WI38 (cell line): ENCODE results near the gene AP1G1.

ENCODE experiments used
- H3K4me3 ChIP-seq: 2 replicates; pipeline ENCODE4 v1.5.1; 2011; ENCODE audit warnings: low read depth, mild to moderate bottlenecking, control low read depth, low read length
- TF ChIP-seq, protein P1 (sequence below): IDR thresholded peaks from 2 replicates; pipeline ENCODE4 v1.5.1; 2012; ENCODE audit warnings: low read depth, mild to moderate bottlenecking, control low read depth, low read length

Gene AP1G1

DNA sequence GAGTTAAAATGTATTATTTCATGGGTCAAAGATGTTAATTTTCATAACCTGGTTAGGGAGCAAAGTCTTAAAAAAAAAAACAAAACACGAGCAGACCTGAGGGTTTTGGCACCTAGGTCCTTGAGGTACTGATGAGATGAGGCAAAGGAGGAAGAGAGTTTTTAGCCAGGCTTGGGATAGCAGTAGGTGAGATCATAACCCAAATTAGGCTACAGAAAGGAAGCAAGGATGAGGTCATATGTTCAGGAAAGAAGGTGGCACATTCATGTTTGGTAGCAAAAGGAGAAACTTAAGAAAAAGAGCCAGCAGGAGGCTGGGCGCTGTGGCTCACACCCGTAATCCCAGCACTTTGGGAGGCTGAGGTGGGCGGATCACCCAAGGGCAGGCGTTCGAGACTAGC is 40.0 kb upstream of the AP1G1 start:
- TF ChIP-seq, protein P1, sequence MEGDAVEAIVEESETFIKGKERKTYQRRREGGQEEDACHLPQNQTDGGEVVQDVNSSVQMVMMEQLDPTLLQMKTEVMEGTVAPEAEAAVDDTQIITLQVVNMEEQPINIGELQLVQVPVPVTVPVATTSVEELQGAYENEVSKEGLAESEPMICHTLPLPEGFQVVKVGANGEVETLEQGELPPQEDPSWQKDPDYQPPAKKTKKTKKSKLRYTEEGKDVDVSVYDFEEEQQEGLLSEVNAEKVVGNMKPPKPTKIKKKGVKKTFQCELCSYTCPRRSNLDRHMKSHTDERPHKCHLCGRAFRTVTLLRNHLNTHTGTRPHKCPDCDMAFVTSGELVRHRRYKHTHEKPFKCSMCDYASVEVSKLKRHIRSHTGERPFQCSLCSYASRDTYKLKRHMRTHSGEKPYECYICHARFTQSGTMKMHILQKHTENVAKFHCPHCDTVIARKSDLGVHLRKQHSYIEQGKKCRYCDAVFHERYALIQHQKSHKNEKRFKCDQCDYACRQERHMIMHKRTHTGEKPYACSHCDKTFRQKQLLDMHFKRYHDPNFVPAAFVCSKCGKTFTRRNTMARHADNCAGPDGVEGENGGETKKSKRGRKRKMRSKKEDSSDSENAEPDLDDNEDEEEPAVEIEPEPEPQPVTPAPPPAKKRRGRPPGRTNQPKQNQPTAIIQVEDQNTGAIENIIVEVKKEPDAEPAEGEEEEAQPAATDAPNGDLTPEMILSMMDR = no peak
- H3K4me3 ChIP-seq = no peak overlapping the region

DNA sequence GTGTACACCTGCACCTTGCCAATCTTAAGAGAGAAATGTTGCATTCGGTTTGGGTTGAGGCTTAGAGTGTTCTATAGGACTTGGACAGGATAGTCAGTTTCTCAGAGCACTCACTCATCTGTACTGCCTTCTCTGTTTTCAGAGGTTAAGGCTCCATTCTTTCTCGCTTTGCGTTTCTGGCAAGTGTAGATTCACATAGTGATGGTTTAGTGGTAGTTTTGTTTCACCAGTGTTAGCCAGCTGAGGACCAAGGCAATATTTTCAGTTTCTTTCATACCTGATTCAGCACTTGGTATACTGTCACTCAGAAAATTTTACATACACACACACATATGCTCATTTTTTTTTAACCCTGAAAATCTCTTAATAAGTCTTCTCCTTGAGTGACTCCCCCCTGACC is 38.5 kb upstream of the AP1G1 start:
- TF ChIP-seq, protein P1 = no peak
- H3K4me3 ChIP-seq = peak overlapping the region; percentile 99

DNA sequence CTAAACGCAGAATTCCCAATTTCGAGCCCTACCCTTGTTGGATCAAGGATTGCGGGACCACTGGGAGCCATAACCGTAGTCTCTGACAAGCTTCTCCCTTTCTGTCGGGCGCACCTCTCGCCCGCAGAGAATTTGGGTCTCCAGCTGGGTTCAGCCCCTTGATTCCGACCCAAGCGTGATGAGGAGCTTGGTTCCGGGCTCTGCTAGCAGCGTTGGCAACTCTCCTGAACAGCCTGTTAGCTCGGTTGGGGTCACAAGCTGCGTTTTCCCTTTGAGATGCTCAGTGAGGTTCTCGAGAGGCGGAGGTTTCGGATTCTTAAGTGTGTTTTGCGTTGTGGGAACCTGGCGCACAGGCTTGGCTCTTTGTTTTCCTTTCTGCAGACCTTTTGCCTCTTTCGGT is 37.8 kb upstream of the AP1G1 start:
- H3K4me3 ChIP-seq = peak overlapping the region; percentile 99
- TF ChIP-seq, protein P1 = no peak

DNA sequence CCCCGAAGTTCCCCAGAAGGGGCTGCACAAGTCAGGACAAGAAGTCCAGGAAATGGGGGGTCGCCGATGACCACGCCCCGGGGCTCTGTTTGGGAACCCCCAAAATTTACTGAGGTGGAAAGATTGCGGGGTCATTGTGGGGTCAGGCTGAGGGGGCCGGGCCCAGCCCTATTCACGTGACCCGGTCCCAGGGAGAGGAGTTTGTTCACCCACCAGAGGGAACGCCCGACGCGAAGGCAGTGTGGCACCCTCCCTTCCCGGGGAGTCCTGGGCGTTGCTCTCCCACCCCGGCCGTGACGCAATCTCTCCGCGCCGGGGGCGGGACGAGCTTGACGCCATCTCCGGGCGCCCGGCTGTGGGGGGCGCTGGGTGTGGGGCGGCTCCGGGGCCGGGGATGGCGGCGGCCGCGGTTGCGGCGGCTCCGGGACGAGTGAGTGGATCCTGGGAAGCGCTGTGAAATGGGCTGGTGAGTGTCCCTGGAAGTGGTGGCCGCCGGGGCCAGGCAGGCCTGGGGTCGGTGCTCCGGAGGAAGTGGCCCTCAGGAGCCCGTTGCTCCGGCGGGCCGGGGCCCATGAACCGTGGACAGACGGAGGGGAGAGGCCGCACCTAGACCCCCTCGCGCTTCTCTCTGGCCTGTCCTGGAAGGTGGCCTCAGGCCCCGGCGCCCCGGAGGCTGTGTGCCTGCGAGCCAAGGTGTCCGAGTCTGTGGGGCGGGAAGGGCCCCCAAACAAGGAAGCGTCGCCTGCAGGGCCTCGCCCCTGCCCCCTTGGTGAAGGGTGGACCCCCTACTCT is 37.2 kb upstream of the AP1G1 start, which contains the start of gene ATXN1L:
ATXN1L (plus strand) TSS at position 338 of the 792 bp plus-strand sequence. CDS start 3,765 bp downstream, outside the sequence.
- H3K4me3 ChIP-seq = peak within 1 kb of the TSS; percentile 99
- TF ChIP-seq, protein P1 = no peak

DNA sequence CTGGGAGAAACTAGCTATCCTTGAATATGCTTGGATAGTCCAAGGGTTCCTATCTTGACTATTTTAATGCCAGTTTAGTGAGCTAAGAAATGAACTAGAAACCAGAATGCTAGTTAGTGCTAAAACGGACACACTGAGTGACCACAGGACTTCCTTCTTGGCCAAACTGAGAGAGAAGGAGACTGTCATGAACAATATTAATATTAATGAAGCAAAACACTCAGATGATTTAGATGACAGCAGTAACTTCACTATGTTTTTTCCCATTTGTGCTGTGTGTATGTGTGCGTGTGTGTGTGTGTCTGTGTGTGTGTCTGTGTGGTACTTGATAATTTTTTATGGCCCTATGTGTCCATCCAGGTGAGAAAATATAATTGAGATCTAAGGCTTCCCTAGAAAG is 34.9 kb upstream of the AP1G1 start:
- TF ChIP-seq, protein P1 = no peak
- no peak overlapping the region for H3K4me3 ChIP-seq

DNA sequence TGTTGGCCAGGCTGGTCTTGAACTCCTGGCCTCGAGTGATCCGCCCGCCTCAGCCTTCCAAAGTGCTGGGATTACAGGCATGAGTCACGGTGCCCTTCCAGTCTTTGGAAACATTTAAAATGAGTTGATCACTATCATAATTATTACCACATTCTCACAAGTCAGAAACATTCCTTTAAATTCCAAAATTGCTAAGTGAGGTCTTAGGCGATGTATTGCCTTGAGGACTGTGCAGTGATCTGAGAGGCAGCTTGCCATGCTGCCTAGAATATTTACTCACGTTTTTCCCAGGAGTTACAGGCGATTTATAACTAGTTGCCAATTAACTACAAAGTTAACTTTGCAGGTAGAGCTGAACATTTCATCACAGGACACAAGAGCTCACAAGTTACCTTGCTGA is 31.4 kb upstream of the AP1G1 start:
- no peak overlapping the region for H3K4me3 ChIP-seq
- TF ChIP-seq, protein P1 = no peak

DNA sequence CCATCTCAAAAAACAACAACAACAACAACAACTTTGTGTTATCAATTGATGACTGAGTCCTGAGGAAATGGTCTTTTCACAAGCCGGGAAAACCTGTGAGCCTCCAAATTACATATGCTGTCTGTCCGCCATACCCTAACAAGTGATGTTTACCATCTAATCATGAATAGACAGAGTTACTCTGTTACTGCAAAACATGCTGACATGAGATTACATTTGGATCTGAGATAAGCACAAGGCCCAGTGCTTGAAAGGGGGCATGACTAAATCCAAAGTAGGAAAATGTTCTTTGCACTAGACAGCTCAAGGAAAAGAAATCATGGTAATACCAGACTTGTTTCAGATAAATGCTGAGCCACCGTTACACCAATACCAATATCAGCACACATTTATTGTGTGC is 28.5 kb upstream of the AP1G1 start:
- TF ChIP-seq, protein P1 = no peak

More for the DNA sequence above, 28.5 kb upstream of the AP1G1 start:
- H3K4me3 ChIP-seq = no peak overlapping the region
